ENCODE data around the gene MRPL46.

GRCh38 chr15:88472225-88472624 is 5.0 kb upstream of the MRPL46 start:
- TF ChIP-seq POLR2A (IDR thresholded peaks at IDR 0.05; ENCODE audit: low read depth, low read length) (no peak), POLR2AphosphoS5 (IDR thresholded peaks at IDR 0.05; ENCODE audit: low read depth, low read length) (no peak)
